Common myeloid progenitor, CD34-positive (primary cell): ENCODE data around the gene SMAD7.

ENCODE experiments used
- CTCF ChIA-PET: fragments of 350-600 bp; sonication (Branson Sonifier 250); formaldehyde crosslinking; loops from one replicate; lab custom pipeline; 2021; ENCODE audit warnings: antibody characterized with exemption; lab: Charles Lee
- POLR2A ChIA-PET: fragments of 350-600 bp; sonication (Branson Sonifier 250); formaldehyde crosslinking; loops from one replicate; lab custom pipeline; 2021; ENCODE audit warnings: antibody characterized with exemption; lab: Charles Lee
- DNase-seq, 3 donors: peaks; one replicate each; pipeline versions ENCODE4 v3.0.0 to v3.0.0-alpha.2; 2013
- H3K27ac ChIP-seq, 2 experiments: 1 replicate in 1 of 2; 2 replicates in 1 of 2; pipeline ENCODE4 v1.7.0; 2013; ENCODE audit warnings: inconsistent platforms in 2 of 2, low read length in 2 of 2, mild to moderate bottlenecking in 2 of 2, low read depth in 1 of 2, moderate library complexity in 1 of 2; ENCODE audit not compliant: severe bottlenecking in 2 of 2, insufficient read depth in 1 of 2, poor library complexity in 1 of 2
- H3K27me3 ChIP-seq, 5 experiments: replicated peaks in 2 of 5; 1 replicate in 3 of 5; 2 replicates in 2 of 5; pipeline versions ENCODE4 v1.6.1 to v1.7.0; 2013; ENCODE audit warnings: low read length in 4 of 5, mild to moderate bottlenecking in 2 of 5, moderate library complexity in 2 of 5, inconsistent platforms in 1 of 5; ENCODE audit not compliant: insufficient read depth in 5 of 5, control insufficient read depth in 4 of 5
- H3K36me3 ChIP-seq, 4 experiments: 1 replicate in 2 of 4; 2 replicates in 2 of 4; pipeline versions ENCODE4 v1.6.1 to v1.7.0; 2013; ENCODE audit warnings: low read length in 3 of 4, control low read depth in 1 of 4, mild to moderate bottlenecking in 1 of 4; ENCODE audit not compliant: control insufficient read depth in 4 of 4, insufficient read depth in 4 of 4
- H3K4me1 ChIP-seq, 4 experiments: 1 replicate in 3 of 4; 2 replicates in 1 of 4; pipeline versions ENCODE4 v1.6.1 to v1.7.1; 2013; ENCODE audit warnings: low read length in 3 of 4, mild to moderate bottlenecking in 3 of 4, control low read depth in 1 of 4, inconsistent platforms in 1 of 4, moderate library complexity in 1 of 4; ENCODE audit not compliant: control insufficient read depth in 4 of 4, insufficient read depth in 4 of 4; ENCODE audit errors: control extremely low read depth in 1 of 4
- H3K4me3 ChIP-seq, 7 experiments: 1 replicate in 4 of 7; 2 replicates in 3 of 7; pipeline versions ENCODE4 v1.5.1 to v1.7.0; 2013; ENCODE audit warnings: mild to moderate bottlenecking in 7 of 7, low read length in 6 of 7, moderate library complexity in 6 of 7, inconsistent platforms in 2 of 7, low read depth in 2 of 7, control low read depth in 1 of 7; ENCODE audit not compliant: insufficient read depth in 4 of 7, control insufficient read depth in 1 of 7; ENCODE audit errors: extremely low read depth in 1 of 7
- H3K9me3 ChIP-seq, 5 experiments: 1 replicate in 4 of 5; 2 replicates in 1 of 5; pipeline versions ENCODE4 v1.6.1 to v1.7.1; 2013; ENCODE audit warnings: low read length in 4 of 5, mild to moderate bottlenecking in 2 of 5, inconsistent platforms in 1 of 5, low read depth in 1 of 5, moderate library complexity in 1 of 5; ENCODE audit not compliant: control insufficient read depth in 4 of 5, insufficient read depth in 2 of 5; ENCODE audit errors: control extremely low read depth in 1 of 5
- WGBS: methylation state at CpG from one replicate; pipeline ENCODE4 v1.1.5; 2013; ENCODE audit not compliant: insufficient coverage; 5-methylcytosine and 5-hydroxymethylcytosine counted together

Gene SMAD7

GRCh38 chr18:48913775-48914174, 37.0 kb downstream of the SMAD7 start:
- Histone ChIP-seq H3K4me1 (peaks cover 0 to 24% (median 9%) of the 10 kb centered on the region in 4 experiments), H3K9me3 (no peaks in the 10 kb centered on the region), H3K27ac (no peak overlapping the region), H3K36me3 (no peaks in the 10 kb centered on the region), H3K4me3 (no peak overlapping the region), H3K27me3 (no peaks in the 10 kb centered on the region)
- ChIA-PET CTCF (interaction anchor here (1.2 to 1.6 kb wide), 5 partner anchors 8 to 238 kb away, joined by 3 to 8 read pairs (median 3); no protein-coding TSS in a partner anchor), POLR2A (no interaction called here)
- no peak for DNase-seq
- 97% methylated on average over 3 of the region's 3 CpGs for WGBS

- Histone ChIP-seq H3K4me3 (no peak overlapping the region), H3K9me3 (no peaks in the 10 kb centered on the region), H3K27me3 (no peaks in the 10 kb centered on the region), H3K27ac (no peak overlapping the region), H3K4me1 (peaks cover 0 to 24% (median 9%) of the 10 kb centered on the region in 4 experiments), H3K36me3 (no peaks in the 10 kb centered on the region)
- CTCF ChIA-PET = interaction anchor here (1.1 to 1.6 kb wide), 6 partner anchors 9 to 238 kb away, joined by 3 to 8 read pairs (median 3); no protein-coding TSS in a partner anchor
- POLR2A ChIA-PET = no interaction called here
- WGBS = 94% methylated on average over 3 of the region's 5 CpGs
- DNase-seq = no peak
Observed at GRCh38 chr18:48913201-48913600, 37.6 kb downstream of the SMAD7 start.

- WGBS = 98% methylated on average over 17 of the region's 17 CpGs
- DNase-seq = no peak
- H3K27me3 ChIP-seq = no peaks in the 10 kb centered on the region
- POLR2A ChIA-PET = no interaction called here
- H3K36me3 ChIP-seq = no peaks in the 10 kb centered on the region
- CTCF ChIA-PET = interaction anchor here (1.5 kb wide), 1 partner anchor 131 kb away, joined by 4 read pairs; no protein-coding TSS in a partner anchor
- H3K9me3 ChIP-seq = no peaks in the 10 kb centered on the region
- peaks cover 0 to 12% (median 2%) of the 10 kb centered on the region in 4 experiments for H3K4me1 ChIP-seq
- no peak overlapping the region for H3K4me3 ChIP-seq
- no peak overlapping the region for H3K27ac ChIP-seq
Observed at GRCh38 chr18:48910972-48911545, 39.7 kb downstream of the SMAD7 start.

GRCh38 chr18:48909721-48910120, 41.0 kb downstream of the SMAD7 start:
- ChIA-PET POLR2A (no interaction called here), CTCF (interaction anchor here (0.6 kb wide), 1 partner anchor 78 kb away, joined by 3 read pairs; no protein-coding TSS in a partner anchor)
- no peak for DNase-seq
- no peak overlapping the region for H3K4me3 ChIP-seq
- no peak overlapping the region for H3K27ac ChIP-seq
- no peaks in the 10 kb centered on the region for H3K27me3 ChIP-seq
- H3K9me3 ChIP-seq = peaks cover 0 to 7% (median 5%) of the 10 kb centered on the region in 5 experiments
- 94% methylated on average over 2 of the region's 6 CpGs for WGBS
- peaks cover 0 to 3% (median 0%) of the 10 kb centered on the region in 4 experiments for H3K4me1 ChIP-seq
- H3K36me3 ChIP-seq = no peaks in the 10 kb centered on the region

- ChIA-PET CTCF (no interaction called here), POLR2A (no interaction called here)
- no peak for DNase-seq
- Histone ChIP-seq H3K36me3 (no peaks in the 10 kb centered on the region), H3K27me3 (no peaks in the 10 kb centered on the region), H3K4me1 (no peaks in the 10 kb centered on the region), H3K27ac (no peak overlapping the region), H3K4me3 (no peak overlapping the region), H3K9me3 (peaks cover 0 to 15% (median 8%) of the 10 kb centered on the region in 5 experiments)
- WGBS = 93% methylated on average over 2 of the region's 3 CpGs
Observed at GRCh38 chr18:48908916-48909315, 41.8 kb downstream of the SMAD7 start.

GRCh38 chr18:48905513-48905912, 45.3 kb downstream of the SMAD7 start:
- H3K4me1 ChIP-seq = peaks cover 0 to 19% (median 15%) of the 10 kb centered on the region in 4 experiments
- no peak overlapping the region for H3K27ac ChIP-seq
- H3K27me3 ChIP-seq = no peaks in the 10 kb centered on the region
- no peaks in the 10 kb centered on the region for H3K36me3 ChIP-seq
- no peak overlapping the region for H3K4me3 ChIP-seq
- DNase-seq = no peak
- 100% methylated on average over 1 of the region's 1 CpG for WGBS
- H3K9me3 ChIP-seq = peaks cover 0 to 16% (median 8%) of the 10 kb centered on the region in 5 experiments
- ChIA-PET POLR2A (interaction anchor here (0.6 kb wide), 2 partner anchors 11 to 66 kb away, joined by 3 to 6 read pairs; no protein-coding TSS in a partner anchor), CTCF (interaction anchor here (1.6 kb wide), 1 partner anchor 10 kb away, joined by 3 read pairs; no protein-coding TSS in a partner anchor)

- POLR2A ChIA-PET = no interaction called here
- no peaks in the 10 kb centered on the region for H3K27me3 ChIP-seq
- DNase-seq = no peak
Observed at GRCh38 chr18:48904847-48905394, 45.8 kb downstream of the SMAD7 start.

More at GRCh38 chr18:48904847-48905394, 45.8 kb downstream of the SMAD7 start:
- CTCF ChIA-PET = interaction anchor here (1.1 kb wide), 1 partner anchor 11 kb away, joined by 3 read pairs; no protein-coding TSS in a partner anchor
- no peak overlapping the region for H3K4me3 ChIP-seq
- H3K4me1 ChIP-seq = peaks cover 0 to 19% (median 15%) of the 10 kb centered on the region in 4 experiments
- H3K27ac ChIP-seq = no peak overlapping the region
- H3K9me3 ChIP-seq = peaks cover 0 to 16% (median 8%) of the 10 kb centered on the region in 5 experiments
- WGBS = 98% methylated on average over 3 of the region's 3 CpGs
- H3K36me3 ChIP-seq = no peaks in the 10 kb centered on the region
